HL-60/S4 treated with phorbol 12-myristate 13-acetate at 8.2 ng/mL for 4 days and 3 days (cell line): ENCODE data around the gene ZDHHC21.
"Not testable (repeated sequence)": the region's sequence is repeated elsewhere in the genome, so short reads cannot be mapped to it uniquely, and the experiment has no call there.

ENCODE experiments used
- in situ Hi-C: fragments of 300-500 bp; cut with MboI; formaldehyde crosslinking; loops from 2 replicates; pipeline ENCODE4 v1.15.0; 2022; ENCODE audit warnings: low sequenced_read_pairs

ZDHHC21 gene

DNA sequence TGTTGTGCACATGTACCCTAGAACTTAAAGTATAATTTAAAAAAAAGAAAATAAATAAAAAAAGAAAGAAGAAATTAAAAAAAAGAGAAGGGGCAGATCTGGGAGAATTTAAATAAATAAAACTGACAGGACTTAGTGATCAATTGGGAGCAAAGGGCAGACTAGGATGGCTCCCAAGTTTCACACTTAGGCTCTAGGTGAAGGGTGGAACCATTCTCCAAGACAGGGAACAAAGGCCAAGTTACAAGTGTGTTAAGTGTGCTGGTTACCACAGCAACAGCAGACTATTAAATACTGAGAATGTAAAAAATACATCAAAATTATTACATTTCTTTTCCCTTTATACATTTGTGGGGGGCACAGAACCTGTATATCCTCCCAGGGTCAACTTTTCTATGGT is 7.1 kb downstream of the ZDHHC21 start:
- in situ Hi-C loops, result no loop called here

DNA sequence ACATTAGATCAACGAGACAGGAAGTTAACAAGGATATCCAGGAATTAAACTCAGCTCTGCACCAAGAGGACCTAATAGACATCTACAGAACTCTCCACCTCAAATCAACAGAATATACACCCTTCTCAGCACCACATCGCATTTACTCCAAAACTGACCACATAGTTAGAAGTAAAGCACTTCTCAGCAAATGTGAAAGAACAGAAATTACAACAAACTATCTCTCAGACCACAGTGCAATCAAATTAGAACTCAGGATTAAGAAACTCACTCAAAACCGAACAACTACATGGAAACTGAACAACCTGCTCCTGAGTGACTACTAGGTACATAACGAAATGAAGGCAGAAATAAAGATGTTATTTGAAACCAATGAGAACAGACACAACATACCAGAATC is 10.6 kb downstream of the ZDHHC21 start:
- in situ Hi-C loops, result not testable (repeated sequence)

DNA sequence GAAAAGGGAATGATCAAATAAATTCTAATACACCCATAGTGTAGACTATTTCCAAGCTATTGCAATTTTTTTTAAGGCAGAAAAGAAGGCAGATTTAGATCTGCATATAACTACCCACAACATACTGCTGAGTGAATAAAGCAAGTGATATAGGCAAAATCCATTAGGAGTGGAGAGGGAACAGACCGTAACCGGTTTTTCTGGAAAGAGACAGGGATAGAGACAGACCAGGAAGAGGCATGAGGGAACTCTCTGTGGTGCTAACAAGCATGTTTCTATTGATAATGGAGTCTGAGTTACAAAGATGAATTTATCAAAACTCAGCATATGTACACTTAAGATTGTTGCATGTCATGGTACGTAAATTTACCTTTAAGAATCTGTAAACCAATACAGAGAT is 14.5 kb downstream of the ZDHHC21 start:
- in situ Hi-C loops, result no loop called here

DNA sequence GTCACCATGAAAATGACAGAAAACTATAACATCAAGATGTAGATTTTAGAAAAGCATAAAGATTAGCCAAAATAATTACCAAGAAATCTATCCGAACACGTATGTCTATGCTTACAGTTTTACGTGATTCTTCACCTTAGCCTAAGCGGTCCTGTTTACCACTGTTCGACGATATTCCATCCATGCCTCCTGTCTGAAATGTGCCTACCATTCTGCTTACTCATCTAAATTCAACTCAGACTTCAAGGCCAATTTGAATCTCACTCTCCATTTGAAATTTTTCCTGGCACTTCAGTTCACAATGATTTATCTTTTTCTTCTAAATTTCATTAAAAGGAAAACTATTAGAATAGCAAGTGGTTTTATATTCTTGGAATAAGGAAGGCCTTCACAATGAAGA is 15.4 kb downstream of the ZDHHC21 start:
- in situ Hi-C loops, result no loop called here

- in situ Hi-C loops, result no loop called here
Observed at GRCh38 chr9:14677396-14677795, 15.8 kb downstream of the ZDHHC21 start.

- in situ Hi-C loops, result no loop called here
Observed at GRCh38 chr9:14674630-14675029, 18.6 kb downstream of the ZDHHC21 start.

DNA sequence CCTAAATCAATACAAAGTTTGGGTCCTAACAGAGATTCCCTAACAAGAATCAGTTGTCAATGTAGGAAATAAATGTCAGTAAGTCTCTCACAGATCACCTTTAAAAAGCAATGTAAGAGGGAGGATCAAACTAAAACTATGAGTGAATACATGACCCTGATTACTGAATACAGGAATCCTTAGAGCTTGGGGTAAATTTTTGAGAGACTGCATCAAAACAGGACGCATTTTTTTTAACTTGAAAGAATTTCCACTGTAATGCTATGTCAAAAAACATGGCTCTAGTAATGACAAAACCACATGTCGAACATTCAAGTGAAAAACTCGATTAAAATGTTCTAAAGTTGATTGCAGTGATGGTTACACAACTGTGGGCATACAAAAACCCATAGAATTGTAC is 21.9 kb downstream of the ZDHHC21 start:
- in situ Hi-C loops, result no loop called here

DNA sequence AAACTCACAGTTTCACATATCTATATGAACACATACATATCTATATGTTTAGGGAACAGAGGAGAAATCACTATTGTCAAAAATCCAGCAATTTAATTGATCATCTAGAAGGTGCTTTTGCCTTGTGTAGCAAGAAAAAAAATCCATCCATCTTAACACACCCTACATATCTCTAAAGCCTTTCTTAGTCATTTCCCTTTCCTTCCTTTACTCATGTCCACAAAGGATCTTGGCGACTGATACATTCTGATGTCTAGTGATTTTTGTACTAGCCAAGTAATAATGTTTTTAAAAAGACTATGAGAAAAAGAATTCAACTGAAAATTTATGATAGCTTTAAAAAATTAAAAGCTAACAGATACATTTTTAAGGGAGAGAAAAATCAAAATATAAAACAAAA is 22.5 kb downstream of the ZDHHC21 start:
- in situ Hi-C loops, result no loop called here

- in situ Hi-C loops, result not testable (repeated sequence)
Observed at GRCh38 chr9:14664022-14664421, 29.2 kb downstream of the ZDHHC21 start.

DNA sequence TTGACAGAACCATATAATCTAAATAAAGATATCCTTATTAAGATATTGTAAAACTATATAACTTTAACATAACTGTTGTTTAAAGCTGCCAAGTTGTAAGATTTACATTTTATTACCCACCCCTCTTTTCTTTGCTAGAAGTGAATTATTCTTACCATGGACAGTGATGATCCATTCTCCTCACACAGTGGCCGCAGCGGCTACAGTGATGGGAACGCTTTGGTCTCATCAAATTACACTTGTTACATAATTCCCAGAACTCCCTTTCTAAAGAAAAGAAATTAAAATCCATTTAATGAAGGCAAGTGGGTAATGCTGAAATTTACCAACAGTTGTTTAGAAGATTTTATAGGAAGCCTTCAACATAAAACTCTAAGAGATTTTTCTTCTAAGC is 31.2 kb downstream of the ZDHHC21 start:
- in situ Hi-C loops, result no loop called here

DNA sequence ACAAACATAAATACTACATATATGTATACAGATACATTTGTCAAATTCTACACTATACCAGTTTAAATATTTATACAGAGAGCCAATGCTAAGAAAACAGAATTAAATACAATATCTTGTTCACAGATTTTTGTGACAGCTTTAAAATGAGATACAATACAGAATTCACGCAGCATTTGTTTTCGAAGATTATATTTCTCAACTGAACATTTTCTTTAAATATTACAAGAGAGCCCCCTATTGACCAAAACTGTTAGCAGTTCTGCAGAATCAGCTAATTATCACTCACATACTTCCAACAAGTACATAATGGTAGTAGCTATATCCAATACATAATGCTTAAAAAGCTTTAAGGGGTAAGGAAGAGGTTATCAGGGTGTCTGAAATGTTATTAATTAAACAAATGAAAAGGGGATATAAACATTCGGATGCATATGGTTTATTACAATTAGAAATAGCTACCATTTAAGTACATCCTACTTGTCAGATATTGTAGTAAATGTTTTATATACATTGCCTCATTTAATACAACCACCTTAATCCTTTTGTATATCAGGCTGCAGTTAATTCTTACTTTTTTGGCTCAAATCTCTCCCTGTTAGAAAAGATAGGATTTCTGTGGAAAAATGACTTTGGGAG is 31.7 kb downstream of the ZDHHC21 start:
- in situ Hi-C loops, result no loop called here

GRCh38 chr9:14660721-14661120 is 32.5 kb downstream of the ZDHHC21 start:
- in situ Hi-C loops, result no loop called here

- in situ Hi-C loops, result no loop called here
Observed at GRCh38 chr9:14654932-14655331, 38.3 kb downstream of the ZDHHC21 start.

DNA sequence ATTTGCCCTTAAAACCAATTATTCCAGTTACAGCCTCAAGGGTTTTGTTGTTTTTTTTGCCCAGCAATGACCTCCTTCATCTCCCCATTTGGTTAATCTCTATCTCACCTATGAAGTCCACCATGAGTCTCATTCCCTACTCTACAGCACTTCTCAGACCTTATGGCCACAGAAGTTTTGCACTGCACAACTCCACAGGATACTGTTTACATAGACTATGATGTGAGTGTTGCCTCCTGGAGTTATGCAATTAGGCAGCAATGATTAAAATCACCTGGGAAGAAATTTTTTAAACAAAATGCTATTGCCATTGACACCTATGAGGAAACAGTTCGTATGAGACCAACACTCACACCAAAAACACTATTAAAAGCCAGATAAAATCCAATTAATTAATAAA is 39.7 kb downstream of the ZDHHC21 start:
- in situ Hi-C loops, result no loop called here

DNA sequence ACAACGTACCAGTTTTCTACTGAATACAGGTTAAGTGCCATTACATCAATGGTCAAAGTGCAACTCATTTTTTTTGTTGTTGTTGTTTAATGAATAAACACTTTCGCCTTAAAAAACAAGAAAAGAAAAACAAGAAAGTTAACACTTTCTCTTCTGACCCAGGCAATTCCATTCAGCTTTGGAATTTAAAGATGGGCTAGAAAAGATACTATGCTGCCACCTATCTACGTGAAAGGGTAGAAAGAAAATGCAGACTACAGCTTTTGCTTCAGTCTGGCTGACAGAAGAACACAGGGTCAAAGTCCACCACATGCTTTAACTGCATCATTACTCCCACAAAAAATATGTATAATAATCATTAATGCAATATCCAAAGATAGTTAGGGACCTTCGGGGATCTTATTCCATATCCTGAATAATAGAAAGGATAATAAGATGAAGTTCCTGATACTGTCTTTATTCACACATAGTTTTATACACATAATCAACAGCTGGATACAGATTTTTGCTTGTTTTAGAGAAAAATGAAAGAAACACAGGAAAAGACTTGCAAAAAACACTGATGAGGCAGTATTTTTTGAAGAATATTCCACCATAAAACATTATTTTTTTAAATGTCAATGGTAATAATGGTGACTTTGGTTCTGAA is 40.4 kb downstream of the ZDHHC21 start:
- in situ Hi-C loops, result no loop called here

GRCh38 chr9:14650596-14650995 is 42.6 kb downstream of the ZDHHC21 start:
- in situ Hi-C loops, result no loop called here

DNA sequence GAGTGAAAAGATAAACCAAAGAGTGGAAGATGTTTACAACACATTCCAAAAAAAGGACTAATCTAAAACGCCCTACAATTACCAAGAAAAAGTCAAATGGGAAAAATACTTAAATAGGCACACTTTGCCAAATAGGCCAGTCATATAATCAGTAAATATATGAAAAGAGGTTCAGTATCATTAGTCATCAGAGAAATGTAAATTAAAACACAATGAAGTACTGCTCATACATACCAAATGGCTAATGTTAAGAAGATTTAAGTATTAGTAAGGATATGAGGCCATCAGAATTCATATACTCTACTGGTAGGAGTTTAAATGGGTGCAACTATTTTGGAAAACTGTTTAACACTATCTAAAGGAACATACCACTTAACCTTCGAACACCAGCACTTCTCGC is 47.6 kb downstream of the ZDHHC21 start:
- in situ Hi-C loops, result no loop called here

DNA sequence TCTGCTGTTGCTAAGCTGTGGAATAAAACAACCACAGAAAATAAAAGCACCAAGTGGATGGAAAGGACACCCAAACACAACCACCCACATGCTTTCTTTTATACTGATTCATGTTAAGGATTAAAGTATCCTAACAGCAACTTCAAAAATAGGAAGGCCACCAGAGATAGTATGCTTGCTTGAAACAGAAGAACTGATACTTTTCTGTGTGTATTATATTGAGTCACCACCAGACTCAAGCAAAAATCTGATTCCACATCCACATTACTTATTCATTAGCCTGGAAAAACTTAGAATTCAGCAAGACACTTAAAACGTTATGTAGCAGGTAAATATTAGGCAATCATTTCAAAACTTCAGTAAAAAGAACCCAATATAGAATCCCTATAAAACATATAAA is 52.3 kb downstream of the ZDHHC21 start:
- in situ Hi-C loops, result no loop called here

GRCh38 chr9:14640294-14640693 is 52.9 kb downstream of the ZDHHC21 start:
- in situ Hi-C loops, result no loop called here

GRCh38 chr9:14633906-14634565 is 59.2 kb downstream of the ZDHHC21 start:
- in situ Hi-C loops, result no loop called here

DNA sequence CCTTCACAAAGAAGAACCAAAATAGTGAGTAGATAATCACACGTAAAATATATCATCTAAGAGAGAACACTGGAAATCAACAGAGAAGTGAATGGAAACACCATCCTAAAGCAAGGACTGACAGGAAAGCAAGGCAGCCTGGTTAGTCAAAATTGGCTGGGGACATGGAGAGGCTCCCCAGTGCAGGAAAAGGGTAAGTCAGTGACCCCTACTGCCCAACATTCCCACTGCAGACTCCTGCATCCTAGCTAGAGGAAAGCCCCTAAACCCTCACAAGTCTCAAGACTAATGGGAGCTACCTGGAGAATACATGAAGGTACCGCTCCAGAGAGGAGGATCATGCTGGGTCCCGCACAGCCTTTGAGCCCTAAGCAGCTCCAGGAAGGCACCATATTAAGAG is 60.1 kb downstream of the ZDHHC21 start:
- in situ Hi-C loops, result no loop called here

DNA sequence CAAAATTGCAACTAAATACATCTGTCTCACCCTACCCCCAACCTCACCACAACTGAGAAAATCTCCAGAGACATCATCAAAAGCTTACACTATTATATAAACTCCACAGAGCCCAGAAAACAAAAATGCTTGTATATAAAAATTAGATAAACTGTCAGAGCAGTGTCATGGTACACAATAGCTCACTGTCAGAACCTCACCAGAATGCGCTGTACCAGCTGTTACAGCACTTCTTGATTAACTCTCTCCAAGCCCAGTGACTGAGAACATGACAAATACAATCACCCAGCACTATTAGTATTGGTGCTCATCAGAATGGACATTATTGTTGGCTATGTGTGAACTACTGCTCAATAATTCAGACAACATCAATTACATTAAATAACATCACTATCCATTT is 65.7 kb downstream of the ZDHHC21 start:
- in situ Hi-C loops, result no loop called here
